Thoracic aorta (tissue), 2 donors: ENCODE data around the gene TNFRSF4. TPM values are rescaled to one million over a fixed set of nuclear protein-coding genes. Genes with fewer than 3 reads are reported as not detected.

ENCODE experiments used
- ATAC-seq: fragments of 150-250 bp; one replicate; pipeline ENCODE4 v1.8.0; 2017; ENCODE audit warnings: low read depth; ENCODE audit not compliant: insufficient number of reproducible peaks, low FRiP score
- DNase-seq: peaks from one replicate; pipeline ENCODE4 v3.0.0-alpha.2; 2020; ENCODE audit warnings: low spot score
- H3K27ac ChIP-seq, 2 donors: fragments of 200-600 bp; sonication (generic); 1 replicate in 1 of 2; 2 replicates in 1 of 2; pipeline ENCODE4 v1.5.1; 2016; ENCODE audit warnings: mild to moderate bottlenecking in 2 of 2, moderate library complexity in 2 of 2
- H3K27me3 ChIP-seq: fragments of 200-600 bp; sonication (generic); replicated peaks from 2 replicates; pipeline ENCODE4 v1.6.0; 2016; ENCODE audit warnings: mild to moderate bottlenecking; ENCODE audit not compliant: insufficient read depth
- H3K36me3 ChIP-seq: fragments of 200-600 bp; sonication (generic); one replicate; pipeline ENCODE4 v1.5.1; 2016
- H3K4me1 ChIP-seq, 2 donors: fragments of 200-600 bp; sonication (generic); 1 replicate in 1 of 2; 2 replicates in 1 of 2; pipeline versions ENCODE4 v1.5.1 to v1.6.0; 2016; ENCODE audit warnings: low read depth in 2 of 2, mild to moderate bottlenecking in 1 of 2; ENCODE audit not compliant: control insufficient read depth in 1 of 2
- H3K4me3 ChIP-seq: fragments of 200-600 bp; sonication (generic); 2 replicates; pipeline ENCODE4 v1.5.1; 2016; ENCODE audit warnings: mild to moderate bottlenecking
- H3K9me3 ChIP-seq: fragments of 200-600 bp; sonication (generic); 2 replicates; pipeline ENCODE4 v1.5.1; 2016
- CTCF ChIP-seq: fragments of 200-600 bp; sonication (generic); IDR thresholded peaks from one replicate; pipeline ENCODE4 v1.5.1; 2019; ENCODE audit warnings: antibody characterized with exemption
- total RNA-seq, 2 donors: library from RNA; depleted of rRNA; stranded (reverse); fragments of >200 nt; gene quantifications; one replicate each; pipeline versions ENCODE4 v1.1.0 to v1.2.3, GENCODE V29; 2016

TNFRSF4 gene
- total RNA-seq, 2 donors from 2014 or later = 1.8 TPM; not detected in 1

DNA sequence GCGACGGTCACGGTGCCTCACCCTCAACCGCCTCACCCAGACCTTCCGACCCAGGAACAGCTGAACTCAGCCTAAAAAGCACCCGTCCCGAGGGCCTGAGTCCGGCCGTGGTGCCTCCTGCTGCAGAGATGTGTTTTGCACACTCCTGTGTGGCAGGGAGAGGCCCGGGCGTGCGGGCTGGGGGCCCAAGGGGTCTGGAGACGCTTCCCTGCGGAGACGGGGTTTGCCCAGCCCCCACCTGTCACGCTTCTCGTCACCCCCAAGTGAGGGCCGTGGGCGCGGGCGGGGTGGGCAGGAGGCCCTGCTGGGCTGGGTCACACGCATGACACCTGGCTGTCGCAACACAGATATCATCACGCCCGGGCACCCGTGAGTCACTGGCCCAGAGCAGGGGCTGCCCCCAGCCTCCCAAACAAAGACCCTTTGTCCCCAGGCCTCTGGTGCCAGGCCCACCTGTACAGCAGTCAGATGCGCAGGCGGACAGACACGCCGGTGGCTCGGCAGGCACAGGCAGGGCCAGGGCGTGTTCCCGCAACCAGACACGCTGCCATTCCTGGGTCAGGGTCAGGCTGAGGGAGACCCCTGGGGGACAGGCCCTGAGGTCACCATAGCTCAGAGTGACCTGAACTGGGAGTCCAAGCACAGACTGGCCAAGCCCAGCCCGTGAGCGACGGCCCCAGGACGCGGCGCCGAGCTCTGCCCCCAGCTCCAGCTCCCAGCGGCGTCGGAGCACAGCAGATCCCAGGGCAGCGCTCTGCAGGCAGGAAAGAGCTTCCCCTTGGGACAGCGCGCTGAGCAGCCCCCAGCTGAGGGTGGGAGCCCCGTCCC is 24.1 kb upstream of the TNFRSF4 start:
- ATAC-seq = no peak
- no peak for TF ChIP-seq CTCF
- no peak overlapping the region for H3K4me3 ChIP-seq
- no peaks in the 10 kb centered on the region for H3K9me3 ChIP-seq
- DNase-seq = no peak
- peaks cover 6% of the 10 kb centered on the region for H3K36me3 ChIP-seq
- H3K27ac ChIP-seq = no peak overlapping the region
- peaks cover under 1 to 2% of the 10 kb centered on the region in 2 donors for H3K4me1 ChIP-seq
- H3K27me3 ChIP-seq = no peaks in the 10 kb centered on the region

DNA sequence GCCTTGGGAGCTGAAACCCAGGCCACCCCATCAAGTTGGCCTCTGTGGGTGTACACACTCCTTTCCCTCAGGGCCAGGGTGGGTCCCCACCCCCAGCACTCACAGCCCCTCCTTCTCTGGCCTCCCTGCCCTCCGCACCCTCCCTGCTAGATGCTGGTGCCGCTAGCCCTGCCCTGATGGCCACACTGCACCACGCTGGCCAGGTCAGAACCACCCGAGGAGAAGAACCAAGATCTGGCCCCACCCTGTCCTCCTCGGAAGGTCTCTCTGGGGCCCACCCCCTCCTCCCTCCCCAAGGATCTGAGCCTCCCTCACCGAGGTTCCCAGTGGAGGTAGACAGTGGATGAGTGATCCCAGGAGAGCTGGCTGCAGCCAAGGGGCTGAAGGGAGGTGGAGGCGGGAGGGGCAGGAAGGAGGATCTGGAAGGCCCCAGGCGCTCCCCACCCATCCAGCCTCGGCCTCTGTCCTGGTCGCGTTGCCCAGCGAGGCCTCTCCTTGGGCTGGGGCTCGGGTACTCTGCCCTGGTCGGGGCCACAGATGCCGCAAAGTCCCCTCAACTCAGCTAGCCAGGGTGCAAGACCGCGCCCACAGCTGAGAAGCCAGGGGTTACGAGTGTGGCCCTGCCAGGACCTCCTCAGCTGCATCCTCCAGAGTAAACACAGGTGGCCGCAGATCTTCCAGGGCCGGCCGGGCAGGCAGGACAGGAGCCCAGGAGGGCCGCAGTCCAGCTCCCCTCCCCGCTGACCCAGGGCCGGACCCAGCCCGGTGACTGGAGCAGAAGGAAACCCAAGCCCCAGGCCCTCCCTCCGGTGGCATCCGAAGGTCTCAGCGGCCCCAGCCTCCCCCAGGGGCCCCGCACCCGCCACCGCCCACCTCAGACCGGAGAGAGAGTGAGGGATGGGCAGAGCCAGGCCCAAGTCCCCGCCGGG is 23.3 kb upstream of the TNFRSF4 start:
- H3K27ac ChIP-seq = no peak overlapping the region
- H3K4me1 ChIP-seq = peaks cover 6 to 10% of the 10 kb centered on the region in 2 donors
- H3K36me3 ChIP-seq = peaks cover 6% of the 10 kb centered on the region
- H3K9me3 ChIP-seq = no peaks in the 10 kb centered on the region
- no peaks in the 10 kb centered on the region for H3K27me3 ChIP-seq
- no peak overlapping the region for H3K4me3 ChIP-seq
- DNase-seq (no peak), ATAC-seq (no peak)
- no peak for TF ChIP-seq CTCF

DNA sequence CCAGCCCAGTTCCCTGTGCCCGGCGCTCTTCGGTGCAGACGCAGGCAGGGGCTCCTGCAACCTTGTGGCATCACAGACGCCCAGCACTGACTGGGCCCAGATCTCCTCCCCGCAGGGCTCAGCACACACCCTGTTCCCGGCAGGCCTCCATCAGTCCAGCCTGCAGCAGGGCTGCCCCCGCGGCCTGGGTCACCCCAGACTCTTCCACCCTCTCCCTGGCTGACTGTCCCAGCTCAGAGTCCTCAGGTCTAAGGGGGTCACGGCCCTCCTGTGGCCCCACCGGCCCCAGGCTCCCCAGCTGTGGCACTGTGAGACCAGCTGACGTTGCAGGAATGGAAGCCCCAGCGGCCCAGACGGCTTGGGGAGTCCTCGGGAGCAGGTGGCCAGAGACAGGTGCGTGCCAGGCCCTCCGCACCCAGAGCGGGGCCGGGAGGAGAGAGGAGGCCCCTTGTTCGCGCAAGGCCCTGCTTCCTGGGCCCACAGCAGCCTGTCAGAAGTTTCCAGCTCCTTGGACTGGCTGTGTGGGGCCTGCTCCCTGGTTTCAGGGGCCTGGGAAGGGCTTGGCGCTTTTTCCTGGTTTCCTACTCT is 22.3 kb upstream of the TNFRSF4 start:
- Histone ChIP-seq H3K9me3 (no peaks in the 10 kb centered on the region), H3K27me3 (no peaks in the 10 kb centered on the region), H3K27ac (no peak overlapping the region), H3K36me3 (peaks cover 6% of the 10 kb centered on the region), H3K4me3 (no peak overlapping the region), H3K4me1 (peaks cover 6 to 10% of the 10 kb centered on the region in 2 donors)
- no peak for TF ChIP-seq CTCF
- ATAC-seq (no peak), DNase-seq (no peak)

DNA sequence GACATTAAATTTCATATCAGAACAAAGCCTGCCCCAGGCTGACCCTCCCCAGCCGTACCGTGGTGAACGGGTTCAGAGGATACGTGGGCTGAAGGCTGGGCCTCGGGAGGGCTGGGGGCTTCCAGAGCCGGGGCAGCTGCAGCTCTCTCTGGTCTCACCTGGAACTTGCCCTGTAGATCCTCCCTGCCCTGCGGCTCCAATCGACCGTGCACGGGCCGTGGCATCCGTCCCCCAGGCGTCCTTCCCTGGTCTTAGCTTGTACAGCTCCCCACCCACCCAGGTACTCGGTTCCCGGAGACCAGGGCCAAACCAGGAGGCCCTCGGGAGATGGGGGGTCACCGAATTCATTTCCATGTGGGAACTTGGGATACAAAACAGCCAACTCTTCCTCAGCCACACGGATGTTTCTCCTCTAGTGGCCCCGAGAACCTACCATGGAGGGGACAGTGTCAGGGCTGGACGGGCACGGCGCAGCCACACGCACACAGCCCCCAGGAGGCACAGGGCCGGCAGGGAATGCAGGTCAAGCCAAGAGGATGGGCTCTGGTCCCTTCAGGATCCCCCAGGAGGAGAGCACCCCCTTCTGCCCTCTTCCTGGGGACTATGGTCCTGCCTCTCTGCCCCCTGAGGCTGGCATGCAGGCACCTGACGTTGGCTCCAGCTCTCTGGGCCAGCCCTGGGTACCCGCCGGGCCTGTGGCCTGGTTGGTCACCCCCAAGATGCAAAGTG is 21.2 kb upstream of the TNFRSF4 start:
- no peak for TF ChIP-seq CTCF
- no peaks in the 10 kb centered on the region for H3K27me3 ChIP-seq
- H3K36me3 ChIP-seq = peaks cover 6% of the 10 kb centered on the region
- H3K4me1 ChIP-seq = peaks cover 12 to 20% of the 10 kb centered on the region in 2 donors
- no peak overlapping the region for H3K27ac ChIP-seq
- no peak for DNase-seq
- H3K9me3 ChIP-seq = no peaks in the 10 kb centered on the region
- ATAC-seq = no peak
- no peak overlapping the region for H3K4me3 ChIP-seq
